ENCODE data around the gene TEN1. TPM values are rescaled to one million over a fixed set of nuclear protein-coding genes. Genes with fewer than 3 reads are reported as not detected.

TEN1 gene
- total and polyA plus RNA-seq, 2 experiments from 2014 or later, result 23.8 to 26.9 TPM

DNA sequence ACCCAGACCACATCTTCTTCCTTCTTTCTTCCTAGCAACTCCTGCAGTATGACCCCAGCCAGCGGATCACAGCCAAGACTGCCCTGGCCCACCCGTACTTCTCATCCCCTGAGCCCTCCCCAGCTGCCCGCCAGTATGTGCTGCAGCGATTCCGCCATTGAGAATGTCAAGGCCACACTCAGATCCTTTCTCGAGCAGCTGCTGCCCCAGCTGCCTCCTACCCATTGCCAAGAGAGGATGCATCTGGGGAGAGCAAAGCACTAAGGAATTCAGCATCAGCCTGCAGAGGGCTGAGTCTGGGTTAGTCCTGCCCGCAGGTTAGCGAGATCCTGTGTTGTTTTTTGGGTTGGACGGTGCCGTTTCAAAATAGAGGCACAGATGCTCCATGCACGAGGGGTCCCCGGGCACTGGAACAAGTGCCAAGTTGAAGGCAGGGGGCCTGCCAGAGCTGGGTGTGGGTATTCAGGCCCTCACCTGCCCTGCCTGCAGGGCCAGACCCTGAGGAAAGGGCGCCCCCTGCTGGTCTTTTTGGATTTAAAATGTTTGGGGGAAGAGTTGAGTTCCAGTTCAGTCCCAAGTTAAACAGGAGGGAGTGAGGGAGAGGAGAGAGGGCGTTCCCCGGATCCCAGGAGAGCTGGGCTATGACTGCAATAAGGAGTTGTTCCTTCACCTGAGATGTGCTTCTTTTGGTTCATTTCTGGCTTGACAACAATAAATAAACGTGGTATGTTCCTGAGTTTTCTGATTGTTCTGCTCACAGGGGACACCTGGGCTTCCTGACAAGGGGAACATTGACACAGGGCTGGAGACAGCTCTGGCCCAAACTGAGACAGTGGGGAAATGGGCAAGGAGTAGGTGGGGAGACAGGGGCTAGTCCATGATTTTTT, 26.5 kb downstream of the TEN1 start:
- no peak overlapping the region for H3K4me3 ChIP-seq
- H3K27me3 ChIP-seq, result no peaks in the 10 kb centered on the region
- no peaks in the 10 kb centered on the region for H3K36me3 ChIP-seq
- TF ChIP-seq, protein P1, sequence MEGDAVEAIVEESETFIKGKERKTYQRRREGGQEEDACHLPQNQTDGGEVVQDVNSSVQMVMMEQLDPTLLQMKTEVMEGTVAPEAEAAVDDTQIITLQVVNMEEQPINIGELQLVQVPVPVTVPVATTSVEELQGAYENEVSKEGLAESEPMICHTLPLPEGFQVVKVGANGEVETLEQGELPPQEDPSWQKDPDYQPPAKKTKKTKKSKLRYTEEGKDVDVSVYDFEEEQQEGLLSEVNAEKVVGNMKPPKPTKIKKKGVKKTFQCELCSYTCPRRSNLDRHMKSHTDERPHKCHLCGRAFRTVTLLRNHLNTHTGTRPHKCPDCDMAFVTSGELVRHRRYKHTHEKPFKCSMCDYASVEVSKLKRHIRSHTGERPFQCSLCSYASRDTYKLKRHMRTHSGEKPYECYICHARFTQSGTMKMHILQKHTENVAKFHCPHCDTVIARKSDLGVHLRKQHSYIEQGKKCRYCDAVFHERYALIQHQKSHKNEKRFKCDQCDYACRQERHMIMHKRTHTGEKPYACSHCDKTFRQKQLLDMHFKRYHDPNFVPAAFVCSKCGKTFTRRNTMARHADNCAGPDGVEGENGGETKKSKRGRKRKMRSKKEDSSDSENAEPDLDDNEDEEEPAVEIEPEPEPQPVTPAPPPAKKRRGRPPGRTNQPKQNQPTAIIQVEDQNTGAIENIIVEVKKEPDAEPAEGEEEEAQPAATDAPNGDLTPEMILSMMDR (IDR thresholded peaks at IDR 0.05; ENCODE audit: low read depth, low read length), result peak; percentile 57
- H3K27ac ChIP-seq, result no peak overlapping the region
- no peaks in the 10 kb centered on the region for H3K4me1 ChIP-seq (ENCODE audit: low read depth)
- no peaks in the 10 kb centered on the region for H3K9me3 ChIP-seq (ENCODE audit: low read depth)
- peak; percentile 71 to 83 for DNase-seq (ENCODE audit: low read depth in 1 of 2, low spot score in 1 of 2)

GRCh38 chr17:76007131-76007849, 28.2 kb downstream of the TEN1 start:
- Histone ChIP-seq H3K9me3 (ENCODE audit: low read depth) (no peaks in the 10 kb centered on the region), H3K4me1 (ENCODE audit: low read depth) (no peaks in the 10 kb centered on the region), H3K4me3 (no peak overlapping the region), H3K27ac (no peak overlapping the region), H3K27me3 (no peaks in the 10 kb centered on the region), H3K36me3 (no peaks in the 10 kb centered on the region)
- TF ChIP-seq, protein P1 (IDR thresholded peaks at IDR 0.05; ENCODE audit: low read depth, low read length), result no peak
- DNase-seq (ENCODE audit: low read depth in 1 of 2, low spot score in 1 of 2), result no peak

DNA sequence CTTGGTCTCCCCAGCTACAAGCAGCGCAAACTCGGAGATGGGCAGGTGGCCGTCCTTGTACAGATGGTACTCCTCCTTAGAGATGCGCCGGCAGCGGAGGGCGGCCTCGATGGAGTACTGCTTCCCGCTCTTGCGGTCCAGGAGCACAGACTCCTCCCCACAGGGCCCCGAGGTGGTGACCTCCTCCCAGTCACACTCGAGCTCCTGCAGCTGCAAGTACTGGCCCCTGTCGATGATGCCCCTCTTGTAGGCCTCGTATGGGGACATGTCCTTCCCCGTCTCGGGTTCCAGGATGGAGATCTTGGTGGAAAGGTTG, 28.8 kb downstream of the TEN1 start:
- TF ChIP-seq, protein P1 (IDR thresholded peaks at IDR 0.05; ENCODE audit: low read depth, low read length), result no peak
- H3K27me3 ChIP-seq, result no peaks in the 10 kb centered on the region
- no peaks in the 10 kb centered on the region for H3K4me1 ChIP-seq (ENCODE audit: low read depth)
- no peaks in the 10 kb centered on the region for H3K9me3 ChIP-seq (ENCODE audit: low read depth)
- no peak overlapping the region for H3K4me3 ChIP-seq
- H3K36me3 ChIP-seq, result no peaks in the 10 kb centered on the region
- DNase-seq (ENCODE audit: low read depth in 1 of 2, low spot score in 1 of 2), result no peak
- H3K27ac ChIP-seq, result no peak overlapping the region

GRCh38 chr17:76008208-76008607, 29.2 kb downstream of the TEN1 start:
- TF ChIP-seq, protein P1 (IDR thresholded peaks at IDR 0.05; ENCODE audit: low read depth, low read length), result no peak
- Histone ChIP-seq H3K9me3 (ENCODE audit: low read depth) (no peaks in the 10 kb centered on the region), H3K27ac (no peak overlapping the region), H3K36me3 (no peaks in the 10 kb centered on the region), H3K27me3 (no peaks in the 10 kb centered on the region), H3K4me1 (ENCODE audit: low read depth) (no peaks in the 10 kb centered on the region), H3K4me3 (no peak overlapping the region)
- DNase-seq (ENCODE audit: low read depth in 1 of 2, low spot score in 1 of 2), result no peak

GRCh38 chr17:76008630-76009425, 29.8 kb downstream of the TEN1 start:
- Histone ChIP-seq H3K9me3 (ENCODE audit: low read depth) (no peaks in the 10 kb centered on the region), H3K27me3 (no peaks in the 10 kb centered on the region), H3K4me3 (no peak overlapping the region), H3K27ac (no peak overlapping the region), H3K36me3 (no peaks in the 10 kb centered on the region), H3K4me1 (ENCODE audit: low read depth) (no peaks in the 10 kb centered on the region)
- no peak for DNase-seq (ENCODE audit: low read depth in 1 of 2, low spot score in 1 of 2)
- TF ChIP-seq, protein P1 (IDR thresholded peaks at IDR 0.05; ENCODE audit: low read depth, low read length), result no peak
